HEK293 (cell line): ENCODE results near the gene USP36.
A peak's percentile ranks its signal among the peaks of the same experiment; 100 is the strongest.

Source experiments
- CTCF ChIA-PET: fragments of 350-600 bp; formaldehyde crosslinking; extraction: SDS; loops from one replicate; lab custom pipeline; 2021; ENCODE audit warnings: antibody characterized with exemption; lab: Yijun Ruan, JAX
- POLR2A ChIA-PET: fragments of 300-600 bp; formaldehyde crosslinking; extraction: SDS; loops from one replicate; lab custom pipeline; 2020; ENCODE audit warnings: antibody characterized with exemption, inconsistent platforms; lab: Yijun Ruan, JAX
- H3K27ac ChIP-seq: fragments of 200-500 bp; sonication (Bioruptor generic); 2 replicates; pipeline ENCODE4 v1.5.1; 2014; ENCODE audit warnings: low read depth, low read length, control low read depth, inconsistent platforms; ENCODE audit errors: extremely low read depth
- H3K36me3 ChIP-seq, 2 experiments: fragments of 200-500 bp in 1 of 2; sonication (Bioruptor generic) in 1 of 2; 1 replicate in 1 of 2; 2 replicates in 1 of 2; pipeline ENCODE4 v1.5.1; 2014 to 2017; ENCODE audit warnings: inconsistent platforms in 2 of 2, low read length in 2 of 2; ENCODE audit not compliant: control insufficient read depth in 2 of 2, insufficient read depth in 1 of 2
- H3K4me1 ChIP-seq: fragments of 200-500 bp; sonication (Bioruptor generic); 2 replicates; pipeline ENCODE4 v1.5.1; 2014; ENCODE audit warnings: mild to moderate bottlenecking, low read length, inconsistent platforms; ENCODE audit not compliant: control insufficient read depth, insufficient read depth
- H3K4me3 ChIP-seq: 2 replicates; pipeline ENCODE4 v1.5.1; 2011; ENCODE audit warnings: low read depth, mild to moderate bottlenecking, control low read depth, low read length, moderate library complexity
- H3K9me3 ChIP-seq: fragments of 200-500 bp; sonication (Bioruptor generic); 2 replicates; pipeline ENCODE4 v1.5.1; 2014; ENCODE audit warnings: low read depth, low read length, inconsistent platforms; ENCODE audit not compliant: control insufficient read depth, insufficient read depth
- ATF2 ChIP-seq: fragments of 450-650 bp; formaldehyde crosslinking; IDR thresholded peaks from 2 replicates; pipeline ENCODE4 v1.5.1; 2016; ENCODE audit warnings: missing biosample characterization, missing genetic modification characterization, low read depth
- KLF1 ChIP-seq: fragments of 450-650 bp; formaldehyde crosslinking; IDR thresholded peaks from 2 replicates; pipeline ENCODE4 v1.5.1; 2016; ENCODE audit warnings: missing biosample characterization, missing genetic modification characterization
- KLF9 ChIP-seq: fragments of 450-650 bp; formaldehyde crosslinking; IDR thresholded peaks from 2 replicates; pipeline ENCODE4 v1.5.1; 2016; ENCODE audit warnings: missing biosample characterization, missing genetic modification characterization, low read depth
- OVOL3 ChIP-seq: fragments of 450-650 bp; formaldehyde crosslinking; IDR thresholded peaks from 2 replicates; pipeline ENCODE4 v1.5.1; 2016; ENCODE audit warnings: missing biosample characterization, missing genetic modification characterization
- PATZ1 ChIP-seq: fragments of 450-650 bp; formaldehyde crosslinking; IDR thresholded peaks from 2 replicates; pipeline ENCODE4 v1.5.1; 2016; ENCODE audit warnings: missing biosample characterization, missing genetic modification characterization
- SP7 ChIP-seq: fragments of 450-650 bp; formaldehyde crosslinking; IDR thresholded peaks from 2 replicates; pipeline ENCODE4 v1.5.1; 2016; ENCODE audit warnings: missing biosample characterization, missing genetic modification characterization
- TCF7L2 ChIP-seq: IDR thresholded peaks from 2 replicates; pipeline ENCODE4 v1.6.1; 2011; ENCODE audit warnings: low read depth, mild to moderate bottlenecking, inconsistent platforms, low read length, moderate library complexity, borderline replicate concordance
- ZFP69B ChIP-seq: fragments of 450-650 bp; formaldehyde crosslinking; IDR thresholded peaks from 2 replicates; pipeline ENCODE4 v1.5.1; 2016; ENCODE audit warnings: missing biosample characterization, missing genetic modification characterization
- ZNF292 ChIP-seq: fragments of 450-650 bp; formaldehyde crosslinking; IDR thresholded peaks from 2 replicates; pipeline ENCODE4 v1.5.1; 2016; ENCODE audit warnings: low read depth, missing biosample characterization, missing genetic modification characterization, borderline replicate concordance
- ZNF302 ChIP-seq: fragments of 450-650 bp; formaldehyde crosslinking; IDR thresholded peaks from 2 replicates; pipeline ENCODE4 v1.5.1; 2016; ENCODE audit warnings: missing biosample characterization, missing genetic modification characterization, low read depth
- ZNF394 ChIP-seq: fragments of 450-650 bp; formaldehyde crosslinking; IDR thresholded peaks from 2 replicates; pipeline ENCODE4 v1.5.1; 2016; ENCODE audit warnings: missing biosample characterization, missing genetic modification characterization, mild to moderate bottlenecking, moderate library complexity, borderline replicate concordance
- ZNF426 ChIP-seq: fragments of 450-650 bp; formaldehyde crosslinking; IDR thresholded peaks from 2 replicates; pipeline ENCODE4 v1.5.1; 2017; ENCODE audit warnings: missing biosample characterization, missing genetic modification characterization, mild to moderate bottlenecking, inconsistent platforms, moderate library complexity
- ZNF529 ChIP-seq: fragments of 450-650 bp; formaldehyde crosslinking; IDR thresholded peaks from 2 replicates; pipeline ENCODE4 v1.5.1; 2017; ENCODE audit warnings: missing genetic modification characterization, missing biosample characterization; ENCODE audit not compliant: insufficient replicate concordance
- ZNF555 ChIP-seq: fragments of 450-650 bp; formaldehyde crosslinking; conservative IDR thresholded peaks from 2 replicates; pipeline ENCODE4 v1.5.1; 2017; ENCODE audit warnings: missing biosample characterization, mild to moderate bottlenecking, missing genetic modification characterization, inconsistent platforms
- ZNF561 ChIP-seq: fragments of 450-650 bp; IDR thresholded peaks from 2 replicates; pipeline ENCODE4 v1.5.1; 2018; ENCODE audit warnings: missing biosample characterization, missing genetic modification characterization, borderline replicate concordance
- ZNF596 ChIP-seq: fragments of 450-650 bp; IDR thresholded peaks from 2 replicates; pipeline ENCODE4 v1.5.0; 2018; ENCODE audit warnings: missing biosample characterization, mild to moderate bottlenecking, missing genetic modification characterization, moderate library complexity
- ZNF629 ChIP-seq: fragments of 450-650 bp; formaldehyde crosslinking; IDR thresholded peaks from 2 replicates; pipeline ENCODE4 v1.5.1; 2017; ENCODE audit warnings: missing biosample characterization, missing genetic modification characterization
- ZNF664 ChIP-seq: fragments of 450-650 bp; formaldehyde crosslinking; IDR thresholded peaks from 2 replicates; pipeline ENCODE4 v1.5.1; 2016; ENCODE audit warnings: missing biosample characterization, missing genetic modification characterization
- TF ChIP-seq, protein P1 (sequence below): fragments of 450-650 bp; formaldehyde crosslinking; conservative IDR thresholded peaks from 2 replicates; pipeline ENCODE4 v1.5.1; 2016; ENCODE audit warnings: low read depth, missing biosample characterization, missing genetic modification characterization
- TF ChIP-seq, protein P2 (sequence below): fragments of 450-650 bp; formaldehyde crosslinking; IDR thresholded peaks from 2 replicates; pipeline ENCODE4 v1.5.1; 2016; ENCODE audit warnings: missing biosample characterization, missing genetic modification characterization

USP36 gene

DNA sequence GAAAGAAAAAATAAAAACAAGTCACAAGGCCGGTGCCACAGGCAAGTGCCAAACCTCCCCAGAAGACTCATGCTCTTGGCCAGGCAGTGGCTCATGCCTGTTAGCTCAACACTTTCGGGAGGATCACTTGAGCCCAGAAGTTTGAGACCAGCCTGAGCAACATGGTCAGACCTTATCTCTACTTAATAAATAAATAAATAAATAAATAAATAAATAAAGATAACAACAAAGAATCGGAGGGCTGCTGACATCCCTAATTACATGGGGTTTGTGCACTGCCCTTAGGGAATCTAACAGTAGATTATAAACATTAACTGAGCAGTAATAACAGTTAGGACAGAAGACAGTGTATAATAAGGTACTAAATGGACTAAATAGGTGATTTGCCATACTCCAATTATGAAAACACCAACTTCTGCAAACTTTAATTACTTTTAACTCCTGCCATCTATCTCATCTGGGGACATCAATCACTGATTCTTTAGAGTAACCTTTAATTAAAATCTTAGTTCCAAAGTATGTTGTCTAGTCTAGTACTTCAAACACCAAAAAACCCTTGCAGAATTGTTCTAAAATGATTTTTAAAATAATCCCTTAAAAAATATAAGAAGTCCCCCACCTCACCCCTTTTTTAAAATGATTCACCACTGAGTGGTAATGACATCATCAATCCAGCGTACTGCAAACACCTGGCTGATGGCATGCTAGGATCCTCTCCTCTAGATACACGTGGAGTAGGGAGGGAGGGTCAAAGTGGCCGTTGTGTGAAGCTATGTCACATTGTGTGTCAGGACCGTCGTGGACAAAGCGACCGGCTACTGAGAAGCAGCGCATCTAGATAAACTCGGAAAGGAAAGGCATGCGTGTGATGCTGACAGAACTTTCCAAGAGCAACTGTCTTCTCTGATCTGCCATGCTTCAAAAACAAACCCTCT lies 87.0 kb downstream of the USP36 start:
- ChIA-PET CTCF (no interaction called here), POLR2A (interaction anchor here (0.6 kb wide), 1 partner anchor 18 kb away, joined by 3 read pairs; no protein-coding TSS in a partner anchor)
- peaks cover 2% of the 10 kb centered on the region for H3K4me1 ChIP-seq

More for the DNA sequence above, 87.0 kb downstream of the USP36 start:
- Histone ChIP-seq H3K36me3 (no peaks in the 10 kb centered on the region), H3K4me3 (no peak overlapping the region), H3K9me3 (no peaks in the 10 kb centered on the region), H3K27ac (no peak overlapping the region)
- peak; percentile 86 for TF ChIP-seq ATF2 (tag by site-specific recombination)
- no peak for TF ChIP-seq PATZ1 (tag by site-specific recombination)
- TF ChIP-seq ZNF629 (tag by site-specific recombination), result peak; percentile 71
- no peak for TF ChIP-seq OVOL3
- no peak for TF ChIP-seq ZNF561 (tag by site-specific recombination)
- TF ChIP-seq ZNF292 (tag by site-specific recombination), result 0 out of 2 replicates have a peak, but pooled peaks have one; percentile 10
- TF ChIP-seq ZNF596, result no peak
- no peak for TF ChIP-seq ZNF302 (tag by site-specific recombination)
- no peak for TF ChIP-seq TCF7L2
- TF ChIP-seq ZNF555 (tag by site-specific recombination), result peak; percentile 16
- peak; percentile 42 for TF ChIP-seq ZNF426 (tag by site-specific recombination)
- peak; percentile 91 for TF ChIP-seq SP7 (tag by site-specific recombination)
- no peak for TF ChIP-seq ZNF529
- no peak for TF ChIP-seq KLF1
- TF ChIP-seq KLF9 (tag by site-specific recombination), result no peak
- TF ChIP-seq ZFP69B (tag by site-specific recombination), result no peak
- TF ChIP-seq ZNF664 (tag by site-specific recombination), result no peak
- TF ChIP-seq ZNF394 (tag by site-specific recombination), result peak; percentile 80; the same call in 1 of the 2 replicates
- TF ChIP-seq, protein P1, sequence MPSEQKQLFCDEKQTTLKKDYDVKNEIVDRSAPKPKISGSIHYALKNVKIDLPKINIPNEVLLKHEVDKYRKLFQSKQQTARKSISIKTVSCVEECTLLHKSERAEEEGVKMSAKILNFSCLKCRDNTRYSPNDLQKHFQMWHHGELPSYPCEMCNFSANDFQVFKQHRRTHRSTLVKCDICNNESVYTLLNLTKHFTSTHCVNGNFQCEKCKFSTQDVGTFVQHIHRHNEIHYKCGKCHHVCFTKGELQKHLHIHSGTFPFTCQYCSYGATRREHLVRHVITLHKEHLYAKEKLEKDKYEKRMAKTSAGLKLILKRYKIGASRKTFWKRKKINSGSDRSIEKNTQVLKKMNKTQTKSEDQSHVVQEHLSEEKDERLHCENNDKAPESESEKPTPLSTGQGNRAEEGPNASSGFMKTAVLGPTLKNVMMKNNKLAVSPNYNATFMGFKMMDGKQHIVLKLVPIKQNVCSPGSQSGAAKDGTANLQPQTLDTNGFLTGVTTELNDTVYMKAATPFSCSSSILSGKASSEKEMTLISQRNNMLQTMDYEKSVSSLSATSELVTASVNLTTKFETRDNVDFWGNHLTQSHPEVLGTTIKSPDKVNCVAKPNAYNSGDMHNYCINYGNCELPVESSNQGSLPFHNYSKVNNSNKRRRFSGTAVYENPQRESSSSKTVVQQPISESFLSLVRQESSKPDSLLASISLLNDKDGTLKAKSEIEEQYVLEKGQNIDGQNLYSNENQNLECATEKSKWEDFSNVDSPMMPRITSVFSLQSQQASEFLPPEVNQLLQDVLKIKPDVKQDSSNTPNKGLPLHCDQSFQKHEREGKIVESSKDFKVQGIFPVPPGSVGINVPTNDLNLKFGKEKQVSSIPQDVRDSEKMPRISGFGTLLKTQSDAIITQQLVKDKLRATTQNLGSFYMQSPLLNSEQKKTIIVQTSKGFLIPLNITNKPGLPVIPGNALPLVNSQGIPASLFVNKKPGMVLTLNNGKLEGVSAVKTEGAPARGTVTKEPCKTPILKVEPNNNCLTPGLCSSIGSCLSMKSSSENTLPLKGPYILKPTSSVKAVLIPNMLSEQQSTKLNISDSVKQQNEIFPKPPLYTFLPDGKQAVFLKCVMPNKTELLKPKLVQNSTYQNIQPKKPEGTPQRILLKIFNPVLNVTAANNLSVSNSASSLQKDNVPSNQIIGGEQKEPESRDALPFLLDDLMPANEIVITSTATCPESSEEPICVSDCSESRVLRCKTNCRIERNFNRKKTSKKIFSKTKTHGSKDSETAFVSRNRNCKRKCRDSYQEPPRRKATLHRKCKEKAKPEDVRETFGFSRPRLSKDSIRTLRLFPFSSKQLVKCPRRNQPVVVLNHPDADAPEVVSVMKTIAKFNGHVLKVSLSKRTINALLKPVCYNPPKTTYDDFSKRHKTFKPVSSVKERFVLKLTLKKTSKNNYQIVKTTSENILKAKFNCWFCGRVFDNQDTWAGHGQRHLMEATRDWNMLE (tag by site-specific recombination), result peak; percentile 60; the same call in 1 of the 2 replicates
- TF ChIP-seq, protein P2, sequence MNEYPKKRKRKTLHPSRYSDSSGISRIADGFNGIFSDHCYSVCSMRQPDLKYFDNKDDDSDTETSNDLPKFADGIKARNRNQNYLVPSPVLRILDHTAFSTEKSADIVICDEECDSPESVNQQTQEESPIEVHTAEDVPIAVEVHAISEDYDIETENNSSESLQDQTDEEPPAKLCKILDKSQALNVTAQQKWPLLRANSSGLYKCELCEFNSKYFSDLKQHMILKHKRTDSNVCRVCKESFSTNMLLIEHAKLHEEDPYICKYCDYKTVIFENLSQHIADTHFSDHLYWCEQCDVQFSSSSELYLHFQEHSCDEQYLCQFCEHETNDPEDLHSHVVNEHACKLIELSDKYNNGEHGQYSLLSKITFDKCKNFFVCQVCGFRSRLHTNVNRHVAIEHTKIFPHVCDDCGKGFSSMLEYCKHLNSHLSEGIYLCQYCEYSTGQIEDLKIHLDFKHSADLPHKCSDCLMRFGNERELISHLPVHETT, result no peak
